Esophagus (tissue), 2 donors: ENCODE data around the gene EFCAB6. TPM values are rescaled to one million over a fixed set of nuclear protein-coding genes. Genes with fewer than 3 reads are reported as not detected.

Source experiments
- H3K27ac ChIP-seq, 2 donors: one replicate each; pipeline ENCODE4 v1.5.1; 2013; ENCODE audit warnings: low read depth in 2 of 2, mild to moderate bottlenecking in 2 of 2, inconsistent platforms in 1 of 2, low read length in 1 of 2, moderate library complexity in 1 of 2
- H3K27me3 ChIP-seq, 2 donors: one replicate each; pipeline ENCODE4 v1.6.1; 2013; ENCODE audit warnings: low read length in 2 of 2, control low read depth in 1 of 2, mild to moderate bottlenecking in 1 of 2; ENCODE audit not compliant: insufficient read depth in 2 of 2, control insufficient read depth in 1 of 2
- H3K36me3 ChIP-seq, 2 donors: one replicate each; pipeline ENCODE4 v1.6.1; 2013; ENCODE audit warnings: low read length in 1 of 2; ENCODE audit not compliant: control insufficient read depth in 2 of 2, insufficient read depth in 2 of 2
- H3K4me1 ChIP-seq, 2 donors: one replicate each; pipeline ENCODE4 v1.6.1; 2013; ENCODE audit warnings: low read length in 1 of 2; ENCODE audit not compliant: control insufficient read depth in 2 of 2, insufficient read depth in 2 of 2
- H3K4me3 ChIP-seq, 2 donors: one replicate each; pipeline ENCODE4 v1.5.1; 2013; ENCODE audit warnings: low read length in 2 of 2, mild to moderate bottlenecking in 2 of 2, low read depth in 1 of 2, moderate library complexity in 1 of 2
- H3K9me3 ChIP-seq, 2 donors: one replicate each; pipeline ENCODE4 v1.6.1; 2013; ENCODE audit warnings: mild to moderate bottlenecking in 2 of 2, low read depth in 1 of 2, low read length in 1 of 2, moderate library complexity in 1 of 2; ENCODE audit not compliant: control insufficient read depth in 2 of 2, insufficient read depth in 1 of 2
- WGBS, 2 donors: extraction: QIAGEN DNeasy Blood & Tissue Kit; methylation state at CpG; one replicate each; pipeline ENCODE4 v1.1.7; 2013; 5-methylcytosine and 5-hydroxymethylcytosine counted together
- polyA plus RNA-seq, 2 donors: library from polyadenylated mRNA; stranded (reverse); fragments of 200-250 nt; gene quantifications; one replicate each; pipeline ENCODE4 v1.2.3, GENCODE V29; 2013
- donor health status: healthy with polysubstance abuse.
- donor health status: Bipolar disorder and iron deficiency.

Gene EFCAB6
- polyA plus RNA-seq, 2 donors, result 0.24 to 0.29 TPM

DNA sequence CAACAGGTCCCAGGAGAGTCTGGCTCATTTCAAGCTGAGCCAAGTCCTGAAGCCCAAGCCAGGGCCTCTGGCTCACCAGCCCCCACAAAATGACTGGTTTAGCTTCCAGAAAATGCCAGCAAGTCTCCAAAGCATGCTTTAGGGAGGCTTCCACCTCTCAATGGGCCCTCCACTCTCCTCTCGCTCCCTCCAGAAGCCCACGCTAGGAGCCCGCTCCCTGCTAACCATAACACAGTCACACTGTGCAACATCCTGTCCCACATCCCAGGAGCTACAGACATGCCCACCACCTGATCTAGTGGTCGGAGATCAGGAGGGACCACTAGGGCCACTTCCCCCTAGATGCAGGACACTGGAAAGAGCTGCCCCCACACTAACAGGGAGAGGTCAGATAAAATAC is 43.3 kb upstream of the EFCAB6 start:
- 90 to 94% methylated on average over 4 of the region's 4 CpGs for WGBS, 2 donors
- Histone ChIP-seq H3K4me1 (peaks cover 0 to 4% of the 10 kb centered on the region in 2 donors), H3K27me3 (peaks cover 0 to 1% of the 10 kb centered on the region in 2 donors), H3K36me3 (no peaks in the 10 kb centered on the region), H3K27ac (no peak overlapping the region), H3K4me3 (no peak overlapping the region), H3K9me3 (peaks cover 0 to 5% of the 10 kb centered on the region in 2 donors)

DNA sequence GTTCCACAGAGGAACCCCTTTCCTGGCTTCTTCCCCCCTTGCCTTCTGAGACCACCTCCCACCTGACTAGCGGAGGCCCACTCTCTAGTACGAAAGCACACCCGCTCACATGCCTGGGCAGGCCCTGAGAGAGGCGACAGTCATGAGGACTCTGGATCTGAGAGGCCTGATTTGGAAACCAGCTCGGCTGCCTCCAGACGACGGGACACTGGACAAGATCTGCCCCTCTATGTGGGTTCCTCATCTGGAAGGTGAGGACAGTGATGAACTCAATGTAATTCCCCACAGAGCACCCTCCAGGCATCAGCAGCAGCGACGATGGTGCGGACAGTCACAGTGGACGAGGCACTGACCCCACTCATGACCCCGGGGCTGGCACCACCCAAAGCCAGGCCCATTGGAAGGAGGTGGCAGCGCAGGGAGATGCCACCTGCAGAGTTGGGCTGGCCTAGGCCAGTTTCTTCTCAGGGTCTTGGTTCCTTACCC is 42.7 kb upstream of the EFCAB6 start:
- 83 to 85% methylated on average over 13 of the region's 13 CpGs for WGBS, 2 donors
- Histone ChIP-seq H3K4me3 (no peak overlapping the region), H3K9me3 (peaks cover 0 to 5% of the 10 kb centered on the region in 2 donors), H3K36me3 (no peaks in the 10 kb centered on the region), H3K27me3 (peaks cover 0 to 3% of the 10 kb centered on the region in 2 donors), H3K27ac (no peak overlapping the region), H3K4me1 (peaks cover 0 to 4% of the 10 kb centered on the region in 2 donors)

DNA sequence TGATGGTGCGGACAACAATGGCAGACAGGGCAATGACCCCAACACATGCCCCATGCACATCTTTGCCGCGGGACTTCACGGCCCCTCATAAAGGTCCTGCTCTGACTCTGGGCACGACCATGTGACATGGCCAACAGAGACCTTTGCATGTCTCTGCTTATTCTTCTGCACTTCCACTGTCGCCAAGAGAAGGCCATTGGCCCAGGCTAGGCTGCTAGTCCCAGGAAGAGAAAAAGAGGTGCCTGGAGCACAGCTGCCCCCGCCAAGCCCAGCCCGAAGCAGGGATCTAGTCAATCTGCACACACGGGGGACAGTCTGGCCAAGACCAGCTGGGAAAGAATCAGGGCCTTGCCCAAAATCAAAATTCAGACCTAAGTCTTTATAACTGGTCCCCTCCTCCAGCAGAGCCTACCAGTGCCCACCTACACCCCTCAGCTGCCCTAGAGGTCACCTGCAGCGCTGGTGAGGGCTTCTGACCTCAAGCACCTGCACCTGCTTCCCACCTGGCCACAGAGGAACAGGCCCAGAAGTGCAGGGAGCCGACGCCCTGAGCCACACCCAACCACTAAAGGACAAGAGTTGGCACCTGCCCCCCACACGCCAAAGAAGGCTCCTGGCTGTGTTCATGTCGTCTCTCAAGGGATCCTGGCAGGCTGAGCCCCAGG is 42.1 kb upstream of the EFCAB6 start:
- peaks cover 0 to 4% of the 10 kb centered on the region in 2 donors for H3K27me3 ChIP-seq
- peaks cover 0 to 5% of the 10 kb centered on the region in 2 donors for H3K9me3 ChIP-seq
- 69 to 81% methylated on average over 14 of the region's 14 CpGs for WGBS, 2 donors
- no peak overlapping the region for H3K4me3 ChIP-seq
- no peak overlapping the region for H3K27ac ChIP-seq
- H3K36me3 ChIP-seq, result no peaks in the 10 kb centered on the region
- H3K4me1 ChIP-seq, result peaks cover 0 to 4% of the 10 kb centered on the region in 2 donors

DNA sequence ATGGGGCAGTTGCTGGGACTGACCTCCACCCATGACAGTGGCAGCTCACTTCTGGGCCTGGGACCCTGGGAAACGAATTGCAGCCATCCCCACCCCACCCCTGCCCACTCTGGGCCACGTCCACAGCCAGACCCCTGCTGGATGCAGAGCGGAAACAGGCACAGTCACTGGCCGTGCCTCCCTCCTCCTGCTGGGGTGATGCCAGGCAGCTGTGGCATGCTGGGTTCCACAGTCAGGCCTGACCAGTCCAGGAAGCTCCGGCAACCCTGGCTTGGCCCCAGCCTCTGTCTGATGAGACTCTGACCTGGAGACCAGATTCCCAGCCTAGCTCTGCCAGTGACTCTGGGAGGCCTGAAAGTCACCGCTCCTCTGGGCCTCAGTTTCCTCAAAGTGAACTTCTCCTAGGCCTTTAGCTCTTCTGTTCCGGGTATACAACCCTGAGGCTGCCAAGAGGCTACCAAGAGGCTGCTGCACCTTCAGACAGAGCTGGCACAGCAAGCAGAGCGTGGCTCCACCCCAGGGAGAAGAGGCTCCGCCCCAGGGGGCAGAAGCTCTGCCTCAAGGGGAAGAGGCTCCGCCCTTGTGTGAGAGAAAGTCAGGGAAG is 41.3 kb upstream of the EFCAB6 start:
- H3K4me3 ChIP-seq, result no peak overlapping the region
- no peaks in the 10 kb centered on the region for H3K36me3 ChIP-seq
- H3K4me1 ChIP-seq, result peaks cover 0 to 4% of the 10 kb centered on the region in 2 donors
- H3K9me3 ChIP-seq, result peaks cover 0 to 5% of the 10 kb centered on the region in 2 donors
- WGBS, 2 donors, result 66 to 74% methylated on average over 10 of the region's 10 CpGs
- H3K27me3 ChIP-seq, result peaks cover 0 to 4% of the 10 kb centered on the region in 2 donors
- no peak overlapping the region for H3K27ac ChIP-seq

DNA sequence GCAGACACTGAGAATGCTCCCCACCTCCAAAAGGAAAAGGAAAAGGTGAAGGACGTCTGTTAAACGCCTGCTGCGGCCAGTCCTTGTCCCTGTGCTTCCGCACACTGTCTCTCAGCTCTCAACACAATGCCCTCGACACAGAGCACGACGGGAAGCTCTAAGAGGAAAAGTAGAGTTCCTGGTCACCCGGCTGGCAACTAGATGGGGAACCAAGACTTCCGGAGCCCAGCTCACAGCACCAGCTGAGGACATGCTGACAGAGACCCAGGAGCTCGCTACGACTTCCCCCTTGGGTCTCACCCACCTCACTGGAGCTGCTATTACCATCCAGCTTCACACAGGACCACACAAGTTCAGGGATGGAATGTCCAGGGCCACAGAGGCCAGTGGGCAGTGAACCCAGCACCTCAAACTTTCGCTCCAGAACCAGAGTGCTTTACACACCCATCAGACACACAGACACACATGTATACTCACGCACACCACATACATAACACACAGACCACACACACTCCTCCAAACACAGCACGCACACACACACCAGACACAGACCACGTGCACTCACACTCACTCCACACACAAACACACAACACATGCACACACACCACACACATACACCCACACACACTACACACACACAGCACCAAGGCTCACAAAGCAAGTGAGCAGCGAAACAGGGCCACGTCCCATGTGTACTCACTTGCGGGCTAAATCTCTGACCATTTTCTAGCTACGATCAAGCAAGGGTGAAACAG is 40.6 kb upstream of the EFCAB6 start:
- WGBS, 2 donors, result 71 to 78% methylated on average over 19 of the region's 19 CpGs
- H3K36me3 ChIP-seq, result no peaks in the 10 kb centered on the region
- no peak overlapping the region for H3K27ac ChIP-seq
- H3K9me3 ChIP-seq, result peaks cover 0 to 5% of the 10 kb centered on the region in 2 donors
- H3K4me3 ChIP-seq, result no peak overlapping the region
- H3K4me1 ChIP-seq, result peaks cover 0 to 4% of the 10 kb centered on the region in 2 donors
- H3K27me3 ChIP-seq, result peaks cover 0 to 4% of the 10 kb centered on the region in 2 donors

DNA sequence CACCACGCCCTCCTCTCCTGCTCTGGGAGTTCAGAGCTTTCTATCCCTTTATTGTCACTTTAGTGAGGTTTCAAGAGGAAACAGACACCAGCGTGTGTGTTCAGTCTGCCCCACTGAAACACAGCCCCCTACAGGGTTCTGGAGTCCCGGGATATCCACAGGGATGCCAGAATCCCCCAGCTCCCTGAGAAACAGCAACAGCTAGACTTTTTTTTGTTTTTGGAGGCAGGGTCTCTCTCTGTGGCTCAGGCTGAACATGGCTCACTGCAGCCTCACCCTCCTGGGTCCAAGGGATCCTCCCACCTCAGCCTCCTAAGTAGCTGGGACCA is 39.8 kb upstream of the EFCAB6 start:
- 41 to 44% methylated on average over 3 of the region's 3 CpGs for WGBS, 2 donors
- Histone ChIP-seq H3K4me3 (no peak overlapping the region), H3K27me3 (peaks cover 0 to 4% of the 10 kb centered on the region in 2 donors)

DNA sequence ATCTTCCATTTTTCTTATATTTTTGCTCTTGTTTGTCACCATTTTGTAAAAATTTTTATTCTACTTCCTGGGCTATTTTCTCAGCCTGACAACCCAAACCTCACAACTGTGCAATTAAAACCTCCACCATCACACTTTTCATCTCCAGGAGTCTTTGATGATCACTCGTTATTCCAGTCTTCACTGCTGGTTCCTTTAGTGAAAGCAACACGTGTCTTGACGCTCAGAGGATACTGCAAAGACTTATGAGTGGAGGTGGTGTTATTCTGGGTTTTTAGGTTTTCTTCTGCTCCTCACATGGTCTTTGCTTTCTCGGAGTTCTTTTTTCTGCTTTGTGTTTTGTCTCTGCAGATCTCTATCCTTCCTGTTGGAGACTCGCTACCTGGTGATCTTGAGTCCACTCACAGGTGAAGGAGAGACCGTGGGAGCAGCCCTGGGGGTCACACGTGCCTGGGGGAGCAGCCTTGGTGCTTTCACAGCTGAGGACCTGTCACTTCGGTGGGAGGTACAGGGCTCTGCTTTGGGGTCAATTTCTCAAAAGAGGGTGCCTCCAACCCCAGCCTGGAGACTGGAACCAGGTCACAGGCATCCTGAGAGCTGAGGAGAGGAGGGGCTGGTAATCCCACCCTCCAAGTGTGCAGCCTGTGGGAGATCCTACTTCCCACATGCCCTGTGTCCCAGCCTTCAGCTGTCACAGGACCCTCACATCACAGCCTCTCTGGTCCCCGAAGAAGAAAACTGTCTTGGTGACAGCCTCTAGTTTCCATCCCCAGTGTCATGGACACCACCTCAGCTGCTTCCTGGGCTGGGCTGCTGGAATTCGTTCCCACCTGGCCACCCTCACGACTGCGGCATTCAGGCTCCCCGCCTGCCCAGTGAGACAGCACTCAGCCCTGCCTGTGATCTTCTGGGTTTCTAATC is 39.2 kb upstream of the EFCAB6 start:
- H3K4me1 ChIP-seq, result peaks cover 0 to 4% of the 10 kb centered on the region in 2 donors
- H3K4me3 ChIP-seq, result no peak overlapping the region
- WGBS, 2 donors, result 63 to 66% methylated on average over 13 of the region's 13 CpGs
- no peaks in the 10 kb centered on the region for H3K36me3 ChIP-seq
- H3K27ac ChIP-seq, result no peak overlapping the region
- peaks cover 0 to under 1% of the 10 kb centered on the region in 2 donors for H3K9me3 ChIP-seq
- H3K27me3 ChIP-seq, result peaks cover 0 to 4% of the 10 kb centered on the region in 2 donors

More for the DNA sequence above, 39.8 kb upstream of the EFCAB6 start:
- Histone ChIP-seq H3K4me1 (peaks cover 0 to 4% of the 10 kb centered on the region in 2 donors), H3K36me3 (no peaks in the 10 kb centered on the region), H3K9me3 (peaks cover 0 to 4% of the 10 kb centered on the region in 2 donors), H3K27ac (no peak overlapping the region)

DNA sequence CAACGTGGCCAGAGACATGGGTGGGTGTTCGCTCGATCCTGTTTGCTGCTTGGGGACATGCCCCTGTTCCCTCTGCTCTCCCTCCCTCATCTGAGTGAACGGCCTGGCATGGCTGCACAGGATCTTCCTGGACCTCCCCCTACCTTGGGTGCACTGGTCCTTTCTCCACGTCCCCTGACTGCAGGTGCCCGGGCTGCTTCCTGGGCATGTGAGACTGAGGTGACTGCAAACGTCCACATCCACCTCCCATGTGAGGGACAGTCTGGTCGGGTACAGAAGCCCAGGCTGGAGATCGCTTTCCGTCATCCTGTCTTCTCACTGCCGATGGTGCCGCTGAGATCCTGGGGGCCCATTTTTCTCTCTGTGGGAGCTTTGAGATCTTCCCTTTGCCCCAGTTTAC is 38.4 kb upstream of the EFCAB6 start:
- Histone ChIP-seq H3K27ac (no peak overlapping the region), H3K9me3 (no peaks in the 10 kb centered on the region), H3K4me3 (no peak overlapping the region), H3K36me3 (no peaks in the 10 kb centered on the region), H3K4me1 (peaks cover 0 to 4% of the 10 kb centered on the region in 2 donors), H3K27me3 (peaks cover 0 to 4% of the 10 kb centered on the region in 2 donors)
- 52 to 53% methylated on average over 12 of the region's 12 CpGs for WGBS, 2 donors

DNA sequence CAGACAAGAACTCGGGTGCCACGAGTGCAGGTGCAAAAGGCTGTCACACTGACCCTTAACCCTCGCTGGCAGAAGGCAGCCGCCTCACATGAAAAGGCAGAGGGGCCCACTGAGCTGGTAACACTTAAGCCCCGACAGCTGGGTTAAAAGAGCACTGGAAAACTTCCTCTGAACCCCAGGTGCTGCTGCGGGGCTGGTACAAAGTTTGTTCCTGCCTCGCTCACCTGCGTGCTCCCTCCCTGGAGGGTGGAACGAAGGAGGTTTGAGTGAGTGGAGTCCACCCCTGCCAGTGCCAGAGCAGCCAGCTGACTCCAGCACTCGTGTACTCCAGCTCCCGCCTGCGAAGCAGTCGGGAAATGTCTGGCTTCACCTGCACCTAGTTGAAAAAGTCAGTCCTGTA is 37.6 kb upstream of the EFCAB6 start:
- Histone ChIP-seq H3K4me3 (no peak overlapping the region), H3K27ac (no peak overlapping the region), H3K9me3 (no peaks in the 10 kb centered on the region), H3K4me1 (peaks cover 0 to 4% of the 10 kb centered on the region in 2 donors), H3K27me3 (peaks cover 0 to 4% of the 10 kb centered on the region in 2 donors), H3K36me3 (no peaks in the 10 kb centered on the region)
- WGBS, 2 donors, result 55 to 61% methylated on average over 13 of the region's 13 CpGs
